GM21786 (cell line): Measurements from ENCODE around the gene ABCG4.
A peak's percentile ranks its signal among the peaks of the same experiment; 100 is the strongest.
"Not testable (repeated sequence)": the region's sequence is repeated elsewhere in the genome, so short reads cannot be mapped to it uniquely, and the experiment has no call there.

Experiments used
- ATAC-seq: cut with Tn5 transposase; IDR thresholded peaks from one replicate; pipeline ENCODE4 v1.9.1; 2021; ENCODE audit not compliant: unreplicated experiment

The ABCG4 gene

GRCh38 chr11:119149018-119149785 is at the start of gene ABCG4:
ABCG4 (plus strand) TSS chr11:119149052; CDS start chr11:119149966, 914 bp downstream.
- no peak for ATAC-seq

GRCh38 chr11:119099711-119100110 is 49.1 kb upstream of the ABCG4 start:
- ATAC-seq: no peak

- no peak for ATAC-seq
Observed at GRCh38 chr11:119100246-119100970, 48.4 kb upstream of the ABCG4 start.

- peak; percentile 15 for ATAC-seq
Observed at GRCh38 chr11:119100994-119101758, 47.7 kb upstream of the ABCG4 start.

- peak; percentile 81 for ATAC-seq
Observed at GRCh38 chr11:119101759-119102423, 47.0 kb upstream of the ABCG4 start, which contains the start of gene DPAGT1. DPAGT1 (minus strand) TSS chr11:119101853; CDS start chr11:119101655, 198 bp downstream.

GRCh38 chr11:119103161-119103664 is 45.6 kb upstream of the ABCG4 start:
- not testable (repeated sequence) for ATAC-seq

- ATAC-seq: no peak
Observed at GRCh38 chr11:119103793-119104192, 45.1 kb upstream of the ABCG4 start.

GRCh38 chr11:119106564-119107537 is 42.0 kb upstream of the ABCG4 start, which contains the start of gene C2CD2L:
C2CD2L (plus strand) TSS chr11:119107344; CDS start chr11:119107742, 398 bp downstream.
- ATAC-seq: peak; percentile 71

- no peak for ATAC-seq
Observed at GRCh38 chr11:119107538-119108145, 41.2 kb upstream of the ABCG4 start.

GRCh38 chr11:119108146-119108856 is 40.6 kb upstream of the ABCG4 start:
- ATAC-seq: no peak

GRCh38 chr11:119108857-119109221 is 40.0 kb upstream of the ABCG4 start:
- ATAC-seq: no peak

- ATAC-seq: no peak
Observed at GRCh38 chr11:119109843-119110242, 39.0 kb upstream of the ABCG4 start.

GRCh38 chr11:119110439-119110838 is 38.4 kb upstream of the ABCG4 start:
- ATAC-seq: no peak

- no peak for ATAC-seq
Observed at GRCh38 chr11:119111361-119111925, 37.4 kb upstream of the ABCG4 start.

- ATAC-seq: no peak
Observed at GRCh38 chr11:119112314-119113020, 36.4 kb upstream of the ABCG4 start.

- no peak for ATAC-seq
Observed at GRCh38 chr11:119113716-119114115, 35.1 kb upstream of the ABCG4 start.

GRCh38 chr11:119114351-119114750 is 34.5 kb upstream of the ABCG4 start:
- no peak for ATAC-seq
